GM21528 (cell line): ENCODE measurements around the gene GALNT1.

ENCODE experiments used
- ATAC-seq: cut with Tn5 transposase; IDR thresholded peaks from one replicate; pipeline ENCODE4 v1.9.1; 2021; ENCODE audit warnings: mild to moderate bottlenecking, moderate library complexity; ENCODE audit not compliant: unreplicated experiment, low FRiP score

The GALNT1 gene

DNA sequence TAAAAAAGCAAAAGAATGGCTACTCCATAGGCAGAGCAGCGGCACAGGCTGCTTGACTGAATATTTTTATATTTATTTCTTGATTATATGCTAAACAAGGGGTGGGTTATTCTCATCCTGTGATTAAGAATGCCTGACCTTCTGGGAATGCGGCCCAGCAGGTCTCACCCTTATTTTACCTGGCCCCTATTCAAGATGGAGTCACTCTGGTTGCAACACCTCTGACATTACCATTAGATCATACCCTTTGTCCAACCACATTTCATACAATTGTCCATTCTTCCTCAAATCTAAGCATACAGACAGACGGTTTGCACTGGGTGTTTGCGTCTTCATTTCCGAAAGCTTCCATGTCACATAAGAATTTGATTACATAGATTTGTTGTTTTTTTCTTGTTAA, 168.2 kb downstream of the GALNT1 start:
- ATAC-seq, result no peak

DNA sequence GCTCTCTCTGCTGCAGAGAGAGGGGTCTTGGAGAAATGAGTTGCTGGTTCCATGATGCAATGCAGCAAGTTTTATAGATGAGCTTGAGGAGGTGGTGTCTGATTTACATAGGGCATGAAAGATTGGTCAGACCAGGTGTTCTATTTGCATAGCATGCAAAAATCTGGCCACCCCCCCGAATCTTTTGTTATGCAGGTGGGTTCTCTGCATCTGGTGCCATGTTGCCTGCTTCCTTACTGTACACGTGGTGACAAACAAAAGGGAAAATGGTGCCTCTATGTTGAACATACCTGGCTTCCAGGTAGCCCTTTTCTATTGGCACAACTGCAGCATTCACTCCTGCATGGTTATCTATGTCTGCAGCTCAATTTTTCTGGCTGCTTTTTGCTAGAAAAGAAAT, 169.4 kb downstream of the GALNT1 start:
- no peak for ATAC-seq

DNA sequence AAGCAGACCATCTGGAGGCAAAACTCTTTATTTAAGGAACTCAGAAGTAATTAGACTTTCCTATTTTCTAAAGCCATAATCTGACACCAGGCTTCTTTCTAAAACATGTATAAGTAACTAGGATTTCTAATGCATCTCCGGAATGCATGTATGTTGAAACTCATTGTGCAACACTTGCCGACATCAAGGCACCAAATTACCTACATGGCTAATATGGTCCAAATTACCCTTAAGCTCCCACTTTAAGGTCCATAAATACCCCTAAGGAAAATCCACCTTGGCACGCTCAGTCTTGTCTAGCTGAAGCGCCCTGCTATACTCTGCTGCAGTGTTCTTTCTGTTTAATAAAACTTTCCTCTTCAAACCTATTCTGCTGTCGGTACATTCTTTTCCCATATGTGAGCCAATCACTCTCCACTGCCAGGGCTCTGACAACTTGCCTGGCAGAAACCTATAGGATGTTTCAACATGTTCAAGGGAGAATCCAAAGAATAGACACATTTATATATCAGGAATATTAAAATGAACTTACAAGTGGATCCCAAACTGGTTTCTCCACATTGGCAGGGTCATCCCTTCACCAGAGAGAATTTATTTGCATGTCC, 171.9 kb downstream of the GALNT1 start:
- no peak for ATAC-seq

DNA sequence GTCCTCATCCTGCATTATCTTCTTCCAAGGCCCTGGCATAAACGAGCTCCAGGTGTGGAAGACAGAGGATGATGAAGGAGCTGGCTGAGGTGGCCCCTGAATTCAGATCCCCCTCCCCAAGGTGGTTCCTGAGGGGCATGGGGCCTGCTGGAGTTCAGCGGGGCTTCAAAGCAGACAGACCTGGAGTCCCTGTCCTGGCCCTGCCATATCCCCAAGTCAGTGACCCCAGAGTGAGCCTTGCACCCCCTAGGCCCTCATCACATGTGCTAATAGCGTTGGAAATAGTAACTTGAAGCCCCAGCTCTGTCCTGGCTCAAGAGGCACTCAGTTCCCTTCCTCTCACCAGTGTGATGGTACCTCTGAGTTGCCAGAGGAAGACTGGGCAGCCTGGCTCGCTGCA, 172.9 kb downstream of the GALNT1 start:
- no peak for ATAC-seq

DNA sequence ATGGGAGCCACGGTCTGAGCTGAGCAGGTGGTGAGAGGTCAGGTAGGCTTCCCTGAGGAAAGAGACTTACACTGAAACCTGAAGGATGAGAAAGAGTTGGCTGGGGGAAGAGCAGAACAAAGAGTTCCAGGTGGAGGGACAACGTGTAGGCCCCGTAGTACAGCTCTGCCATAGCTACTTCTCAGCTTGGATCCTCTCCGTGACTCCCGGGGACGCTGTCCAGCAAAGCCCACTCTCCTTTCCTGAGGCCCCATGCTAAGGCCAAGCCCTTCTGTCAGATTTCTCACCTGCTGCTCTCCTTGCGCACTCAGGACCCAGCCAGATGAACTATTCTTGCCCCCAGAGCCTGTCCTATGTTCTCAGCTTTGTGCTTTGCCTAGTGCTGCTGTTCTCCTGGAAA, 173.8 kb downstream of the GALNT1 start:
- no peak for ATAC-seq

DNA sequence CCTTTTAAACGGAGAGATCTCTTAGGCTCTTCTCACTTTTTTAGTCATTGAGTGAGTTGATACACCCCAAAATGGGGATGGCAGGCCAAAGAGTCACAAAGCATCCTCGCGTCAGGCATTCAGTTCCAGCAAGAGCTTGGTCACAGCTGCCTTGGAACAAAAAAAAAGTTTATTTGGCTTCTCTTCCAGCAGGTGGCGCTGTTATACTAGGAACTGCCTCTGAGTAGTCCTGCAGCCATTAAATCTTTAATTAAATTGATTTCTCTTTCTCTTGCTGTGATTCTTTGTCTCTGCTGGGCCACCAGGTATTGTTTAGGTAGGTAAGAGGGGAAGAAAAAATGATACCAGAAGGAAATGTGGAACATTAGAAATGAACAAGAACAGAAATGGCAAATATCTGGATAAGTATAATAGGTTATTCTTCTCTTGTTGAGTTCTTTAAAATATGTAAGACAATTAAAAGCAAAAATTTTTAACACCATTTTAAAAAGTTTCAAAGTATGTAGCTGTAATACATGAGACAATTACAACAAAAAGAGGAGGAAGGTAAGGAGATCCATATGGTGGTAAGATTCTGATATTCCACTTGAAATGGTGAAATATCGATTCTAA, 175.1 kb downstream of the GALNT1 start:
- no peak for ATAC-seq
